Measurements from ENCODE around the gene CCDC120.

CCDC120 gene

DNA sequence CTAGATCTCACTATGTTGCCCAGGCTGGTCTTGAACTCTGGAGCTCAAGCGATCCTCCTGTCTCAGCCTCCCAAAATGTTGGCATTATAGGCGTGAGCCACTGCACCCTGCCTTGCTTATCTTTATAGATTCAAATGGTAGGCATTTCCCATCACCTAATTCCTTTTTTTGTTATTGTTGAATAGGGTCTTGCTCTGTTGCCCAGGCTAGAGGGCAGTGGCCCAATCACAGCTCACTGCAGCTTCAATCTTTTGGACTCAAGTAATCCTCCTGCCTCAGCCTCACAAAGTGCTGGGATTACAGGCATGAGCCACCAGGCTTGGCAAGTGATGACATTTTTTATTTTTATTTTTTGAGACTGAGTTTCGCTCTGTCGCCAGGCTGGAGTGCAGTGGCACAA is 37.6 kb downstream of the CCDC120 start:
- H3K36me3 ChIP-seq: no peaks in the 10 kb centered on the region
- TF ChIP-seq, protein P1, sequence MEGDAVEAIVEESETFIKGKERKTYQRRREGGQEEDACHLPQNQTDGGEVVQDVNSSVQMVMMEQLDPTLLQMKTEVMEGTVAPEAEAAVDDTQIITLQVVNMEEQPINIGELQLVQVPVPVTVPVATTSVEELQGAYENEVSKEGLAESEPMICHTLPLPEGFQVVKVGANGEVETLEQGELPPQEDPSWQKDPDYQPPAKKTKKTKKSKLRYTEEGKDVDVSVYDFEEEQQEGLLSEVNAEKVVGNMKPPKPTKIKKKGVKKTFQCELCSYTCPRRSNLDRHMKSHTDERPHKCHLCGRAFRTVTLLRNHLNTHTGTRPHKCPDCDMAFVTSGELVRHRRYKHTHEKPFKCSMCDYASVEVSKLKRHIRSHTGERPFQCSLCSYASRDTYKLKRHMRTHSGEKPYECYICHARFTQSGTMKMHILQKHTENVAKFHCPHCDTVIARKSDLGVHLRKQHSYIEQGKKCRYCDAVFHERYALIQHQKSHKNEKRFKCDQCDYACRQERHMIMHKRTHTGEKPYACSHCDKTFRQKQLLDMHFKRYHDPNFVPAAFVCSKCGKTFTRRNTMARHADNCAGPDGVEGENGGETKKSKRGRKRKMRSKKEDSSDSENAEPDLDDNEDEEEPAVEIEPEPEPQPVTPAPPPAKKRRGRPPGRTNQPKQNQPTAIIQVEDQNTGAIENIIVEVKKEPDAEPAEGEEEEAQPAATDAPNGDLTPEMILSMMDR (IDR thresholded peaks at IDR 0.05): no peak
- no peak overlapping the region for H3K4me3 ChIP-seq (ENCODE audit: low read depth in 1 of 2, low read length in 1 of 2)
- H3K27ac ChIP-seq: no peak overlapping the region
- no peaks in the 10 kb centered on the region for H3K27me3 ChIP-seq
- peaks cover 9 to 11% of the 10 kb centered on the region in 2 experiments for H3K4me1 ChIP-seq (ENCODE audit: control insufficient read depth in 1 of 2, insufficient read depth in 1 of 2, low read depth in 1 of 2, low read length in 1 of 2)
- H3K9me3 ChIP-seq: no peaks in the 10 kb centered on the region

GRCh38 chrX:49100704-49101628 is 42.2 kb downstream of the CCDC120 start:
- Histone ChIP-seq H3K36me3 (no peaks in the 10 kb centered on the region), H3K27ac (peak overlapping the region; percentile 69), H3K9me3 (no peaks in the 10 kb centered on the region), H3K4me1 (ENCODE audit: control insufficient read depth in 1 of 2, insufficient read depth in 1 of 2, low read depth in 1 of 2, low read length in 1 of 2) (peaks cover 18 to 19% of the 10 kb centered on the region in 2 experiments), H3K4me3 (ENCODE audit: low read depth in 1 of 2, low read length in 1 of 2) (peak overlapping the region; percentile 66 to 67), H3K27me3 (no peaks in the 10 kb centered on the region)
- TF ChIP-seq, protein P1 (IDR thresholded peaks at IDR 0.05): no peak

DNA sequence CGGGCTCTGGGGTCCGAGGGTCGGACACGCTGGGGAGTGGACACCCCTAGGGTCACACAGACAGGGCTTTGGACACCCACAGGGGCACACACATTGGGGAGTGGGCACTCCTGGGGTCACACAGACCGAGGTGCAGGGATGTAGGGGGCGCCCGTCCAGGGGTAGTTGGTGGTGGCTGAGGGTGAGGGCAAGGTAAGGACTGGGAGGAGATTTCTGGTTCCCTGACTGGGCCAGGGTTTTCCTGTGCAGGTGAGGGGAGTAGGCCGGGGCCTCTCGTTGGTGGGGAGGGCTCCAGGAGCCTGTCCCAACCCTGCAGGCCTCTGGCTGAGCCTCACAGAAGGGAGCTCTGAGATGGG is 42.8 kb downstream of the CCDC120 start:
- TF ChIP-seq, protein P1 (IDR thresholded peaks at IDR 0.05): no peak
- H3K27ac ChIP-seq: peak overlapping the region; percentile 69
- peaks cover 18 to 19% of the 10 kb centered on the region in 2 experiments for H3K4me1 ChIP-seq (ENCODE audit: control insufficient read depth in 1 of 2, insufficient read depth in 1 of 2, low read depth in 1 of 2, low read length in 1 of 2)
- H3K4me3 ChIP-seq (ENCODE audit: low read depth in 1 of 2, low read length in 1 of 2): peak overlapping the region; percentile 66 to 67
- H3K9me3 ChIP-seq: no peaks in the 10 kb centered on the region
- no peaks in the 10 kb centered on the region for H3K27me3 ChIP-seq
- H3K36me3 ChIP-seq: no peaks in the 10 kb centered on the region

GRCh38 chrX:49102190-49102589 is 43.4 kb downstream of the CCDC120 start:
- H3K9me3 ChIP-seq: no peaks in the 10 kb centered on the region
- no peak overlapping the region for H3K27ac ChIP-seq
- TF ChIP-seq, protein P1 (IDR thresholded peaks at IDR 0.05): no peak

GRCh38 chrX:49103637-49104036 is 44.8 kb downstream of the CCDC120 start:
- H3K27me3 ChIP-seq: no peaks in the 10 kb centered on the region
- no peak overlapping the region for H3K27ac ChIP-seq
- TF ChIP-seq, protein P1 (IDR thresholded peaks at IDR 0.05): no peak
- H3K4me3 ChIP-seq (ENCODE audit: low read depth in 1 of 2, low read length in 1 of 2): no peak overlapping the region
- H3K4me1 ChIP-seq (ENCODE audit: control insufficient read depth in 1 of 2, insufficient read depth in 1 of 2, low read depth in 1 of 2, low read length in 1 of 2): peaks cover 18 to 19% of the 10 kb centered on the region in 2 experiments
- H3K9me3 ChIP-seq: no peaks in the 10 kb centered on the region
- H3K36me3 ChIP-seq: no peaks in the 10 kb centered on the region

More at GRCh38 chrX:49102190-49102589, 43.4 kb downstream of the CCDC120 start:
- Histone ChIP-seq H3K36me3 (no peaks in the 10 kb centered on the region), H3K4me3 (ENCODE audit: low read depth in 1 of 2, low read length in 1 of 2) (no peak overlapping the region), H3K27me3 (no peaks in the 10 kb centered on the region), H3K4me1 (ENCODE audit: control insufficient read depth in 1 of 2, insufficient read depth in 1 of 2, low read depth in 1 of 2, low read length in 1 of 2) (peaks cover 18 to 19% of the 10 kb centered on the region in 2 experiments)
